GM19043 (cell line): ENCODE data around the gene DIPK1C.

Experiments used
- ATAC-seq: cut with Tn5 transposase; IDR thresholded peaks from one replicate; pipeline ENCODE4 v1.9.1; 2021; ENCODE audit warnings: low read depth; ENCODE audit not compliant: unreplicated experiment

The DIPK1C gene

DNA sequence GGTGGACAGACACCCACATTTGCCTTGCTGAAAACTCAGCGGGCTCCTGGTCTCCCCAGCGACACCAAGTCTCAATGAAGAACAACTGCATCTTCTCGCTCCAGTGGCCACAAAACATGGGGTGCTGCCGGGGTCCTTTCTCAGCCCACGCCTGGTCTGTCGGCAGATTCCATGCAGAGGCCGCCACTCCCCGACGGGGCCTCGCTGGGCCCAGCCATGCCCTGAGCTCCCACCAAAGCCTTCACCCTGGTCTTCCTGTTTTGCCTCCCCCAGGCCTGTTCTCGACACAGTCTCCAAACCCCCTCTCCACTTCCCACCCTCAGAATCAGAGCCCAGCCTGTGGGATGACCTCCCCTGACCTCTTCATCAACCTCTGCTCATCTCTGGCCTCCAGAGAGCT lies 31.2 kb downstream of the DIPK1C start:
- ATAC-seq, result no peak

DNA sequence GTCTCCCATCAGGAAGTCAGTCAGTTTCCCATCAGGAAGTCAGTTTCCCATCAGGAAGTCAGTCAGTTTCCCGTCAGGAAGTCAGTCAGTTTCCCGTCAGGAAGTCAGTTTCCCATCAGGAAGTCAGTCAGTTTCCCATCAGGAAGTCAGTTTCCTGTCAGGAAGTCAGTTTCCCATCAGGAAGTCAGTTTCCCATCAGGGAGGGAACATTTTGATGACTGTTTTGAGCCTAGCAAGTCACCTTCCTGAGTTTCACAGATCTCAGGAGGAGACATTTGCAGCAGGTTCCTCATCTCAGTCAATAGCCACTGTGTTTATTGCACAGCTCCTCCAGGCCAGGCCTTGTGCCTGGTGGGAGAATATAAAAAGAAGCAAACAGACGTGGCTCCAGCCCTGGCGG lies 31.9 kb downstream of the DIPK1C start:
- ATAC-seq, result no peak

DNA sequence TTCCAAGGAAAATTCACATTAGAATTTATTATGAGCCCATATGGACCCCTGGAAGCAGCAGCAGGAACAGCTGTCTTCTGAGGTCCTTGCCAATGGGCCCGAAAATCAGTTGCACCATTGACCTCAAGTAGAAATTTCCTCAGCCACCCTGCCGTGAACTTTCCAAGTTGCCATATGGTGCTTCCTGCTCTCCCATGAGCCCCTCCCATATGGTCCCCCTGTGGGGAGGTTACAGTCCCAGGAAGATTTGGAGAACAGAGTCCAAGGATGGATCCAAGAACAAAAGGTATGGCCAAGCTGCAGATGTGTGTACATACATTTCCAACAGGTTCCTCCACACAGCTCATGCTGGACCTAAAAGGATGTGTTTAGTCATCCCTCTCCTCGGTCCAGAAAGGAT lies 34.6 kb downstream of the DIPK1C start:
- ATAC-seq, result no peak

DNA sequence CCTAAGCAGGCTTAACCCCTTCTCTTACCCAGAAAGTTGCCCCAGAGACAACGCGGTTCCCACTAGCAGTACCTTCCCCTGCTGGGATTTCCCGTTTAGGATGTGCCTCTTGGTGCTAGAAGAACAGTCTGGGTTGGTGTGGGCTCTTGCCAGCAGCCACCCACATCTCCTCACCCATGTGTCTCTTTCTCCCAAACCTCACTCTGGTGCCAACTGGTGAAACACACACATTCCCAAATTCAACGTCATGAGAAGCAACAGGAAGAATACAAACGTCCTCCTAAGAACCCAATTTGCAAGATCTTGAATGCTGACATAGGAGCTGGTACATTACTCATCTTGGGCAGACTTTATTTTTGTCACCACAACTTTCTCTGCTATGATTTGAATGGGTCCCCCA lies 36.2 kb downstream of the DIPK1C start:
- ATAC-seq, result no peak

DNA sequence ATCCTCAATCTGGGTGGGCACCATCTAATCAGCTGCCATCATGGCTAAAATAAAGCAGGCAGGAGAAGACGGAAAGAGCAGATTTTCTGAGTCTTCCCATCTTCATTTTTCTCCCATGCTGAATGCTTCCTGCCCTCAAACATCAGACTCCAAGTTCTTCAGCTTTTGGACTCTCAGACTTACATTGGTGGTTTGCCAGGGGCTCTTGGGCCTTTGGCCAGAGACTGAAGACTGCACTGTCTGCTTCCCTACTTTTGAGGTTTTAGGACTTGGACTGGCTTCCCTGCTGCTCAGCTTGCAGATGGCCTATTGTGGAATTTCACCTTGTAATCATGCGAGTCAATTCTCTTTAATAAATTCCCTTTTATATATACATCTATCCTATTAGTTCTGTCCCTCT lies 36.6 kb downstream of the DIPK1C start:
- no peak for ATAC-seq

DNA sequence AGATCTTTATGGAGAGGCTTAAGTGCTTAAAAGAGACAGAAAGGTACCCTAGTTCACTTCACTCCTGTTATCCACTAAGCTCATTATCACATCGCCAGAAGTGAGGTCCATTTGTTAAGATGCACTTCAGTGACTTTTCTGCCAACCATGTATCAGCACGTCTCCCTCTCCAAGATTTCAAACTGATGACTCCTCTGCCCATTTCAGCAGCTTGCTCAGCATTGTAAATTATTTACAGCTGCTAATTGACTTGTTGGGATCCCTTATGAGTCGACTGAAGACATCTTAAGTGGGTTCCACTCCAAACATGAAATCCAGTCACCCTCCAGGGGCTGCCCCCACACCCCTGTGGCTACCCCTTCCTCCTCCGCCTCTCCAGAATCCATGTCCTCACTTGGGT lies 37.3 kb downstream of the DIPK1C start:
- no peak for ATAC-seq

DNA sequence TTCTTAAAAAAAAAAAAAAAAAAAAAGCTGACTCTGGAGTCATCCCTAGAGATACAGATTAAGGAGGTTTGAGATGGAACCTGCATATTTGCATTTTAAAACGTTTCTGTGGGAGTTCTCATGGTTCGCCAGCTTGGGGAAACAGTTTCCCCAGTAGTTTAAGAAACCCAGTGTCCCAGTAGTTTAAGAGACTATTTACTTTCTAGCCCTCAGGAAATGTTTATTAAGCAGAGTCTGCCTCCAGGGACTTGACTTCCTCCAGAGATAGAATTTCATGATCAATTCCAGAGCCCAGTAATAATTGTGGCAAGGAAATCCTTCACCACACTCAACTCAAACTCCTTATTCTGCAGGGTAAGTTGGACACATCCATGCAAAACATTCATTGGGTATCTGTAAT lies 39.1 kb downstream of the DIPK1C start:
- no peak for ATAC-seq

DNA sequence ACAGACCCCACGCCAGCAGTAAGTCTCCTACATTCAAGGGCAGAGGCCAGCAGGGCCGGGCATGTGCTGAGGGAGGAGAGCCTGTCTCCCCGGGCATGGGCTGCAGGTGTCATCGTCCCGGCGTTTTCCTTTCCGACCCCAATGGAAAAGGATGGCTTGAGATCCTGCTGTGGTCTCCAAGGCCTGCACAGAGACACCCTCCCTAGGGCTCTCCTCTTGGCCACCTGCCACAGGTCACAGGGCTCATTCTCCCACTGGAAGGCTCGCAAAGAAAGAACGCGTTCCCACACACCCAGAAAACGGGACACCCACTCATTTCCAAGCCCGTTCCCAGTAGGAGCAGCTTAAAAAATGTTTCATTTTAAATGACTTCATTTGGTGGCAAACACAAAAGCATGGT lies 41.0 kb downstream of the DIPK1C start:
- no peak for ATAC-seq

DNA sequence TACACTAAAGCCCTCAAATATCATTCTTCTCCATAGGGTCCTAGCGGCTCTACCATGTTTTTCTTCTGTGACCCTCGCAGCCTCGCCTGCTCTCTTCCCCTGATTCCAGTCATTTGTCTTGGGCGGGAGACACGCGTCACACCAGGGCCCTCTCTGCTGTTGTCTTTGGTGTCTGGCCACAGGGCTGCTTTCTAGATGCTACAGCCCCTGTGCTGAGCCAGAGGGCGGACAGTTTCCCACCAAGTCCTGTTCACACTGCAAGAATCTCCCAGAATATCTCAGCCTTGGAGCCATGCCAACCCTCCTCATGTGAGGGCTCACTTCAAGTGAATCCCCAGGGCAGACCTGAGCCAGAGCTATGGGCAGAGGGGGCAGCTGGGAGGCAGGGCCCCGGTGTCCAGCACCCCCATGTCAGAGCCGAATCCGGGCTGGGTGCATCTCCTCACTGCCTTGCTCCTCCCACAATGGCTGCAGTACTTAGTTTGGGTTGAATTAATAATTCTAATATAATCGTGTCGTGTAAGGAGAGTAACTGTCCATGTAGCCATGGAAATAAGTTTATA lies 42.1 kb downstream of the DIPK1C start:
- ATAC-seq, result no peak

DNA sequence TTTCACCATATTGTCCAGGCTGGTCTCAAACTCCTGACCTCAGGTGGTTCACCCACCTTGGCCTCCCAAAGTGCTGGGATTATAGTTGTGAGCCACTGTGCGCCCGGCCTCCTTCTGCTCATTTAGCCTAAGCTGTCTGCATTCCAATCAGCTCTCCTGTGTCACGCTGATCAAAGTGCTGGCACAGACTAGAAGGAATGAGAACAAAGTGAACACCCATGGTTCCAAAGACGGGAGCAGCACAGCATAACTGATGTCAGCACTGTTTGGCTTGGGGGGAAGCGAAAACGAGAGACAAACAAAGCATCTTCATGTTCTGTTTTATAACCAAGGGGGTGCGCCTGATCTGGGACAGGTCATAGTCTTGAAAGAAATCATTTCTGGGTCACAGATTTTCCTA lies 43.3 kb downstream of the DIPK1C start:
- ATAC-seq, result no peak

DNA sequence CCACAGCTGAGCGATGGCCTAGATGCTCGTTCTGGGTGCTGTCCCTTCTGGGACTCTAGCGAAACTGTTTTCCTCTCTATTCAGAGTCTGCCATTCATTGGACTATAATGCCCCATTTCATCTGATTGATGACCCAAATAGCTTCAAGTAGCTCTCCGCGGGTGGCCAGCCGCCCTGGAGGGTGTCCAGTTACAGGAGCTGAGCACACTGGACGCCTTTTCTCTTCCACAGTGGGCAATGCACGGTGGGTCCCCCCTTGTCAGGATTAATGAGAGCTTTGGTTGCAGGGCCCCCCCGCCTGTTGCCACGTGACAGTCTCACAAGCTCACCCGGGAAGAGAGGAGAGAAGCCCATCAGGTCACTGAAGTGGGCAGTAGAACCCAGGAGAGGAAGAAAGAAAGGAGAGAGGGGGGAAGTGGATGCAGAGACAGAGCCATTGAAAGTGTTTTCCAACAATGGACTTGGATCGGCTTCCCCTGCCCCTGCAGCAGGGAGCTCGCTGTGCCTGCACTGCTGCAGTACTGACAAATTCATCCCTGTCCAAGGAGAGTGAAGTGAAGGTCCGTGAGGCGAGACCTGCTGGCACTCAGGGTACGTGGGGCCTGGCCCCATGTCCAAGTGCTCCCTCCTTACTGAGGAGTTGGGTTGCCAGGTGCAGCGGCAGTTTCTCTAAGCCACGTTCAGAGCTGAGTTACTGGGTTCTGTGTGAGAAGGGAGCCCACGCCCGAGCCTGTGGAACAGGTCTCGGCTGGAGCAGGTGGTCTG lies 44.8 kb downstream of the DIPK1C start:
- no peak for ATAC-seq

DNA sequence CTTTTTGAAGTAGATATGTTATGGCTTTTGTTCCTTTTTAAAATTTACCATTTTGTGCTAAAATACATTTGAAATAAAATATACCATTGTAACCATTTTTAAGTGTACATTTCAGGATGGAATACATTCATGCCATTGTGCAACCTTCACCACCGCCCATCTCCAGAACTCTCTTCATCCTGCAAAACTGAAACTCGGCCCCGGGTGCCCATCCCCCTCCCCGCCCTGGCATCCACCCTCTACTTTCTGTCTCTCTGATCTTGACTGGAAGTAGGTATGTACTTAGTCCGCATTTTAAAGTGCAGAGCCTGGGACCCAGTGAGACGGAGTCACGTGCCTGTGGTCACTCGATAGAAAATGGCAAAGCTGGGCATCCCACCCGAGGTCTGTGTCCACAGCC lies 45.6 kb downstream of the DIPK1C start:
- ATAC-seq, result no peak

DNA sequence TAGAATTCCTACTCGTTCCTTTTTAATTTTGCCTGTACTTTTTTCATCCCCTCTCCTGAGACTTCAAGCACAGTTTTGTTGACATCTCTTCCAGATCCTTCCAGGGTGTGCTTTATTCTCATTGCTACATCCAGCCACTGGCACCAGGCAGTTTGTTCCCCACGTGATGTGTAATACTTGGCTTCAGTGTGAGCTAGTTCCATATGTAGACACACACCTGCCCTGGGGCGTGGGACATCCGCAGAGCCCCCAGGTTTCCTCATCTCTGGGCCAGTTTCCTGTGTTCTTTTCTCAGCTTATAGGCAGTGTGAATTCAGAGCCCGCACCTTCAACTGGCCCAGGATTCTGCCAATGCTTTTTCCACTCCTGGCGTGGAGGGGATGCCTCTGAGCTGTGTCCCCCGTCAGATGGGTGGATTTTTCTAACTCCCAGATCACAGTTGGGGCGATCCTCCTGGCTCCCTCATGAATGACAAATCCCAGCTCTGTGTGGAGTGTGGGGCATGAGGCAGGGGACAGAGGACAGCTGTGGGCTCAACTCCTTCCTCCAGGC lies 46.6 kb downstream of the DIPK1C start:
- ATAC-seq, result no peak

DNA sequence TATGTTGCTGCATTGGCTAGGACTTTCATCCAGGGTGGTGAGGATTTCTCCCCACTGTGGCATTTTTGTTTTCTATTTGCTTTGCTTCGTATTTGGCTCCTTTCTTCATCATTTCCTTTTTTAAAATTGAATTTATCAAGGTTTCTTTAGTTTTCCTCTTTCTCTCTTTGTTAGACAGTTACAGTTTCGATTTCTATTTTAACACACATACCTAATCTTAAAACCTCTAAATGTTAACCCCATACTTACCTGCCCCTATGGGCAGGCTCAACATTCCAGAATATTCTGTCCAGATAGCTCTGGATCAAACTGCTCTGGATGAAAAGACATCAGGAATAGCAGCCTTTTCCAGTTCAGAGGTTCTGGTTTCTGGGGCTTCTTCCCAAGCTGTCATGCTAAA lies 49.2 kb downstream of the DIPK1C start:
- ATAC-seq, result peak; percentile 46

DNA sequence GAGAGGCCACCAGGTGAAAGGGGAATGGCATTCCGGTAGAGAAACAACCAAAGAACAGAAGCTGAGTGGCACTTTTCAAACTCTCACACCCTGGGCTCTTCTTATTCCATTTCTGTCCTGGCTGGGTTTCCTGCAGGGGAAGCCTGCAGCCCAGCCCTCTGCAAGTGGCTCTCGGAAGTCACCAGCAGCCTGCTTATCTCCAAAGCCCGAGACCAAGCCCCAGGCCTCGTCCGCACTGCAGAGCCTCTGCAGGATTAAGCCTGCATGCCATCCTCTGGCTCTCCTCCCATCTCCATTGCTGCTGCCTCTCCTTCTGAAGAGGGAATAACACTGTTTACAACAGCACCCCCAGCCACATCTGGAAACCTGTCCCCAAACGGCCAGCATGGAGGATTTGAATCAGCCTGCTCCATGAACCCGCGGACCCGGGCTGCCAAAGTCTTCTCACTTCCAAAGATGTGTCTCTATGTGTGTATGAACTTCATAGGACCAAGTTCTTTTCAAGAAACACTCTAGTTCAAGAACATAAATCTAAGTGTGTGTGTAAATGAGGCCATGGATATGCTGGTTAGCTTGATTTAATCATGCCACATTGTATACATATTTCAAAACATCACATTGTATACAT lies 54.2 kb downstream of the DIPK1C start:
- ATAC-seq, result no peak

DNA sequence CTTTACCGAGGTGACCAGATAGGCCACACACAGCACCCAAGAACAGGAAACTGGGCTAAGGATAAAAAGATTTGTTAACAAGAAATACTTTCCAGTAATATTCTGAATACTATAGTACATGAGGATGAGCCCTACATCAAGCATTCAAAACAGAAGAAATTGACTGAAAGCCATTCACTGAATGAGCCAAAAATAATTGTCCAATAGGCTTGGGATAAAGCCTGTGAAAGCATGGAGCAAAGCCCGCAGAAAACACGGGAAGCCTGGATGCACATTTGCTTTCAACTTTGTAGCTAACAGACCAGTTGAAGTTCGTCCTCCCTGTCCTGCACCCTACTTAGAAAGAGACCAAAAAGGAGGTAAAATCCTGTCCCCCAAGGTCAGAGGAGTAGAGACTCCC lies 56.3 kb downstream of the DIPK1C start:
- ATAC-seq, result no peak

DNA sequence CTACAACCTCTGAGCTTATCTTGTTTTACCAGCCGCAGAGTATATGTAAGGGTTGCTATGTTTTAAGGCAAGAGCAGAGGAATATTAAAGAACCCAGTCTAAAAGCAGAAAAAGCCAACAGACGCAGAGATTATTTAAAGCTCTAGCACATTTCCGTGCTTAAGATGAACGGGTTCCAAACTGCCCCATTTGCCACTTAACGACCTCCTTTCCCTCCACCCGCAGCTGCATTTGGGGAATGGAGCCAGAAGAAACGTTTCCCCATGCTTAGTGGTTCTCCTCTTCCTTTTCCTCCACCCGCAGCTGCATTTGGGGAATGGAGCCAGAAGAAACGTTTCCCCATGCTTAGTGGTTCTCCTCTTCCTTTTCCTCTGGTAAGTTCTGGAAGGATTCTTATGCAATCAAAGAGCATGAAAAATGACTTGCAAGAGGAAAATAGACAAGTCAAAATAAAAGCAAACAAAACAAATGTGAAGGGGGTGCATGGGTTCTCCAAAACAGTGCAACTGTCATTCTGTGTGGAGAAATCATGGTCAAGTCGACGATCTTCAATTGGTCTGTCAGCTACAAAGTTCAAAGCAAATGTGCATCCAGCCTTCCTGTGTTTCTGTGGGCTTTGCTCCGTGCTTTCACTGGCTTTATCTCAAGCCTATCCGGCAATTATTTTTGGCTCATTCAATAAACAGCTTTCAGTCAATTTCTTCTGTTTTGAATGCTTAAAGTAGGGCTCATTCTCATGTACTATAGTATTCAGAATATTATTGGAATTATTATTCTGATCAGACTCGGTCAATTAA lies 57.8 kb downstream of the DIPK1C start:
- ATAC-seq, result no peak

DNA sequence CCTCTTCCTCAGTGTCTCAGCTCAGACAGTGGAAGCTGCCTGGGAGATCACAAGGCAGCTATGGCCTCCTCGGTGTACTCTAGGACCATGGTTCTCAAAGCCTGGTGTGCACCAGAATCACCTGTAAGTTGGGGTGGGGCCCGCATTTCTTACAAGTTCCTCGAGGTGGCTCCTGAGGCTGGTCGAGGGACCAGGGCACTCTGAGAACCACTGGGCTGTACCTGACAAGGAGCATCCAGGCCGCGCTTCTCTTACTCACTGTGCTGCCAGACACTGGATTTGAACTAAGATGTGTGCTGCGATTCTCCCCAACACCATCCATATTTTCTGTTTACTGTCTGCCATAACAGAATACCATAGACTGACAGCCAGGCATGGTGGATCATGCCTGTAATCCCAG lies 59.5 kb downstream of the DIPK1C start:
- no peak for ATAC-seq

DNA sequence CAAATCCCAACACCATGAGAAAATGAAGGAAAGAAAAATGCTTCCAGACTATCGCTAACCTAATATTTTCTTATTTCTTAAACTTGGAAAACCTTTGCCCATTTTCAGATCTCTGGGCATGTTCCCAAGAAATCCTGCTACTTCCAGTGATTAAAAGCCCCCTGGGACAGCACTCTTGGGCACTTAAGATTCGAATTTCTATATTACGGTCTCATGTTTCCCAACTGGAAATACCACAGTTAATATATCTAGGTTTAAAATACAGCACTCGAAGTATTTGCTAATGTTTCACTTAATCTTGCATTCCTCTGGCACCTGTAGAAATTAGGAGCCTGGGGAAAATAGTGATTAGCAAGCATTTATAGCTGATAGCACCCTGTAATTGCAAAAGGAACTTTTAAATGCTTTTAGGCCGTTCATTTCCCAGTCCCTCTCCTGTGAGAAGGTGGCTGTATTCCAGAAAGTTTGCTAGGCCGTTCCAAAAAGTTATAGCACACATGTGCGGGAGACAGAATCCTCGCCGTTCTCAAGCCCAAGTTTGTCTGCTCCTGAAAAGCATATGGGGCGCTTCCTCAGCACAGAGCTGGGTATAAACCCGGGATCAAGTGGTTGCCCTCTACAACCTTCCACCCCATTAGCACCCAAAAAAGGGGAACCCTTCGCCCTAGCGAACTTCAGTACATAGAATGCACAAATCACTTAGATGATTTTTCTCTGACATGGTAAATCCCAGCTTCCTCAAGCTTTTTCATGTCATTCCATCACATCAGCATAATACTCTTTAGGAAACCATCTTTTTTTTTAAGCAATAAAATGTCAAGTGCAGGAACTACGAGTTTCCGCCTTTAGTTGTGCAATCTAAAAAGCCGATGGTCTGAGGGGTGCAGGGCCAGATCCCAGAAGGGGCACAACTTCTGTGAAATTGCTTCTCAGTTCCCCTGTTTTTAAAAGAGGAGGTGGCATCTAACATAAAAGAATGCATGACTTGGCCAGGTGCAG lies 60.6 kb downstream of the DIPK1C start:
- ATAC-seq, result no peak

DNA sequence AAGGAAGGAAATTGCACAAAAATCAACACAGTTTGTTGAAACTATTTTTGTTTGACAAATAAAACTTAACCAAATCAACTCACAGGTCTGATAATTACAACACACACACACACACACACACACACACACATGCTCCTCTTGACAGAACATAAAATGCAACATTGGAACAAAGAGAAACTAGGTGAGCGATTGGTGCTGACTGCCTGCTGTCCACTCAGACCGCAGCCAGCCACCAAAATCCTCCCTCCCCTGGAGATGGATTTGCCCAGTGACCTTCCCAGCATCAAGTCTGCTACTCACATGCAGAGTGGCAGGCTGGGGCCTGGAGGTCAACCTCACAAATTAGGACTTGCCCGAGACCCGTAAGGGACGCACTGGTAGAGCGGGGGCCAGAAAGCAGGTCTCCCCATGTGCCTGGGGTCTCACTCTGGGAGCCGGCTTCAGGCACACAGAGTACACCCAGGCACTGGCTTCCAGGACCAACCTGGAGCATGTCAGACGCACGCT lies 61.4 kb downstream of the DIPK1C start:
- ATAC-seq, result no peak
